GM12878 (cell line): ENCODE data around the gene AP2B1.

Experiments used
- CTCF ChIP-seq, 3 experiments: IDR thresholded peaks in 2 of 3; conservative IDR thresholded peaks in 1 of 3; 2 replicates each; pipeline ENCODE4 v1.5.1; 2011; ENCODE audit warnings: low read depth in 3 of 3, low read length in 3 of 3, mild to moderate bottlenecking in 3 of 3, control low read depth in 2 of 3, moderate library complexity in 2 of 3, inconsistent platforms in 1 of 3, mixed read lengths in 1 of 3; ENCODE audit not compliant: control insufficient read depth in 2 of 3, insufficient read depth in 1 of 3; ENCODE audit errors: extremely low read depth in 1 of 3
- ETV6 ChIP-seq, 2 experiments: fragments of 450-650 bp in 1 of 2; IDR thresholded peaks in 1 of 2; conservative IDR thresholded peaks in 1 of 2; 2 replicates each; pipeline ENCODE4 v1.6.1; 2014; ENCODE audit warnings: antibody characterized with exemption in 1 of 2, borderline replicate concordance in 1 of 2, low read depth in 1 of 2, mild to moderate bottlenecking in 1 of 2, moderate library complexity in 1 of 2
- MXI1 ChIP-seq: fragments of 150-350 bp; IDR thresholded peaks from 2 replicates; pipeline ENCODE4 v1.6.1; 2011; ENCODE audit warnings: low read depth, mild to moderate bottlenecking, inconsistent platforms, low read length, improper control_type of control experiment
- POLR2A ChIP-seq: IDR thresholded peaks from 2 replicates; pipeline ENCODE4 v1.6.1; 2011; ENCODE audit warnings: low read depth, mild to moderate bottlenecking, low read length
- RAD21 ChIP-seq: IDR thresholded peaks from 2 replicates; pipeline ENCODE4 v1.6.1; 2011; ENCODE audit warnings: mild to moderate bottlenecking, low read depth, low read length, moderate library complexity; ENCODE audit not compliant: insufficient read depth
- REST ChIP-seq: IDR thresholded peaks from 2 replicates; pipeline ENCODE4 v1.6.1; 2012; ENCODE audit warnings: mild to moderate bottlenecking, low read depth, low read length
- TF ChIP-seq, protein P1 (sequence below): fragments of 450-650 bp; IDR thresholded peaks from 2 replicates; pipeline ENCODE4 v1.6.1; 2016; ENCODE audit warnings: mild to moderate bottlenecking
- TF ChIP-seq, protein P2 (sequence below): fragments of 150-350 bp; IDR thresholded peaks from 2 replicates; pipeline ENCODE4 v1.6.1; 2016; ENCODE audit warnings: low read depth, low read length
- TF ChIP-seq, protein P3 (sequence below): fragments of 450-650 bp; conservative IDR thresholded peaks from 2 replicates; pipeline ENCODE4 v1.6.1; 2017; ENCODE audit warnings: mild to moderate bottlenecking, moderate library complexity

GRCh38 chr17:35700150-35700549, 113.0 kb downstream of the AP2B1 start:
- TF ChIP-seq POLR2A (no peak), MXI1 (no peak), REST (no peak), ETV6 (conservative IDR thresholded peaks at IDR 0.05 in 1 of 2, IDR thresholded peaks at IDR 0.05 in 1 of 2; ENCODE audit: borderline replicate concordance in 1 of 2, low read depth in 1 of 2) (no peak), RAD21 (no peak), CTCF (IDR thresholded peaks at IDR 0.05 in 2 of 3, conservative IDR thresholded peaks at IDR 0.05 in 1 of 3; ENCODE audit: control insufficient read depth in 2 of 3, extremely low read depth in 1 of 3, insufficient read depth in 1 of 3, low read depth in 3 of 3, low read length in 3 of 3) (no peak)
- TF ChIP-seq, protein P1, sequence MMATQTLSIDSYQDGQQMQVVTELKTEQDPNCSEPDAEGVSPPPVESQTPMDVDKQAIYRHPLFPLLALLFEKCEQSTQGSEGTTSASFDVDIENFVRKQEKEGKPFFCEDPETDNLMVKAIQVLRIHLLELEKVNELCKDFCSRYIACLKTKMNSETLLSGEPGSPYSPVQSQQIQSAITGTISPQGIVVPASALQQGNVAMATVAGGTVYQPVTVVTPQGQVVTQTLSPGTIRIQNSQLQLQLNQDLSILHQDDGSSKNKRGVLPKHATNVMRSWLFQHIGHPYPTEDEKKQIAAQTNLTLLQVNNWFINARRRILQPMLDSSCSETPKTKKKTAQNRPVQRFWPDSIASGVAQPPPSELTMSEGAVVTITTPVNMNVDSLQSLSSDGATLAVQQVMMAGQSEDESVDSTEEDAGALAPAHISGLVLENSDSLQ = no peak
- TF ChIP-seq, protein P2, sequence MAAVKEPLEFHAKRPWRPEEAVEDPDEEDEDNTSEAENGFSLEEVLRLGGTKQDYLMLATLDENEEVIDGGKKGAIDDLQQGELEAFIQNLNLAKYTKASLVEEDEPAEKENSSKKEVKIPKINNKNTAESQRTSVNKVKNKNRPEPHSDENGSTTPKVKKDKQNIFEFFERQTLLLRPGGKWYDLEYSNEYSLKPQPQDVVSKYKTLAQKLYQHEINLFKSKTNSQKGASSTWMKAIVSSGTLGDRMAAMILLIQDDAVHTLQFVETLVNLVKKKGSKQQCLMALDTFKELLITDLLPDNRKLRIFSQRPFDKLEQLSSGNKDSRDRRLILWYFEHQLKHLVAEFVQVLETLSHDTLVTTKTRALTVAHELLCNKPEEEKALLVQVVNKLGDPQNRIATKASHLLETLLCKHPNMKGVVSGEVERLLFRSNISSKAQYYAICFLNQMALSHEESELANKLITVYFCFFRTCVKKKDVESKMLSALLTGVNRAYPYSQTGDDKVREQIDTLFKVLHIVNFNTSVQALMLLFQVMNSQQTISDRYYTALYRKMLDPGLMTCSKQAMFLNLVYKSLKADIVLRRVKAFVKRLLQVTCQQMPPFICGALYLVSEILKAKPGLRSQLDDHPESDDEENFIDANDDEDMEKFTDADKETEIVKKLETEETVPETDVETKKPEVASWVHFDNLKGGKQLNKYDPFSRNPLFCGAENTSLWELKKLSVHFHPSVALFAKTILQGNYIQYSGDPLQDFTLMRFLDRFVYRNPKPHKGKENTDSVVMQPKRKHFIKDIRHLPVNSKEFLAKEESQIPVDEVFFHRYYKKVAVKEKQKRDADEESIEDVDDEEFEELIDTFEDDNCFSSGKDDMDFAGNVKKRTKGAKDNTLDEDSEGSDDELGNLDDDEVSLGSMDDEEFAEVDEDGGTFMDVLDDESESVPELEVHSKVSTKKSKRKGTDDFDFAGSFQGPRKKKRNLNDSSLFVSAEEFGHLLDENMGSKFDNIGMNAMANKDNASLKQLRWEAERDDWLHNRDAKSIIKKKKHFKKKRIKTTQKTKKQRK = no peak
- TF ChIP-seq, protein P3, sequence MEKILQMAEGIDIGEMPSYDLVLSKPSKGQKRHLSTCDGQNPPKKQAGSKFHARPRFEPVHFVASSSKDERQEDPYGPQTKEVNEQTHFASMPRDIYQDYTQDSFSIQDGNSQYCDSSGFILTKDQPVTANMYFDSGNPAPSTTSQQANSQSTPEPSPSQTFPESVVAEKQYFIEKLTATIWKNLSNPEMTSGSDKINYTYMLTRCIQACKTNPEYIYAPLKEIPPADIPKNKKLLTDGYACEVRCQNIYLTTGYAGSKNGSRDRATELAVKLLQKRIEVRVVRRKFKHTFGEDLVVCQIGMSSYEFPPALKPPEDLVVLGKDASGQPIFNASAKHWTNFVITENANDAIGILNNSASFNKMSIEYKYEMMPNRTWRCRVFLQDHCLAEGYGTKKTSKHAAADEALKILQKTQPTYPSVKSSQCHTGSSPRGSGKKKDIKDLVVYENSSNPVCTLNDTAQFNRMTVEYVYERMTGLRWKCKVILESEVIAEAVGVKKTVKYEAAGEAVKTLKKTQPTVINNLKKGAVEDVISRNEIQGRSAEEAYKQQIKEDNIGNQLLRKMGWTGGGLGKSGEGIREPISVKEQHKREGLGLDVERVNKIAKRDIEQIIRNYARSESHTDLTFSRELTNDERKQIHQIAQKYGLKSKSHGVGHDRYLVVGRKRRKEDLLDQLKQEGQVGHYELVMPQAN = no peak
